ENCODE results near the gene MDK.

MDK gene

GRCh38 chr11:46402957-46403902 is 21.8 kb downstream of the MDK start:
- no peak for DNase-seq (ENCODE audit: low spot score)

DNA sequence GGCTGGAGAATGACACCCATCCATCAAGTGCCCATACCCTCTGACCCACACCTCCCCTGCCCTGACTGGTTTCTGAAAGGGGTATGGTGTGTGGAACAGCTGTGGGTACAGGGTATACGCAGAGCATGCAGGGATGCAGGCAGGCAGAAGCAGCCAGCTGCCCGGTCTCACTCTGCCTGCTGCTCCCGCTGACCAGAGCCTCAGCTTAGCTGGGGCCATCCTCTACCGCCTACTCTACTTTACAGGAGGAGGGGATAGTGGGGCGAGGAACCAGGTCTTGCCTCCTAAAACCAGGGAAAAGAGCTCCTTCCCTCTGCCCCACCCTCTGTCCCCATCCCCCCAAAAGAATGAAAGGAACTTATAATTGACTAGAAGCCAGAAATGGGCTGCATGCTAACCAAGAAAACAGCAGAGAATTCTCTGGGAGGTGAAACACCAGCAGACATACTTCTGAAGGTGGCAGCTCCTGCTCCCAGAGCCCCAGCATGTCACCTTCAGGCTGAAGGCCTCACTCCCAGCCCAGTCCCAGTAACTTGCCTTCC is 23.1 kb downstream of the MDK start:
- DNase-seq (ENCODE audit: low spot score), result no peak

DNA sequence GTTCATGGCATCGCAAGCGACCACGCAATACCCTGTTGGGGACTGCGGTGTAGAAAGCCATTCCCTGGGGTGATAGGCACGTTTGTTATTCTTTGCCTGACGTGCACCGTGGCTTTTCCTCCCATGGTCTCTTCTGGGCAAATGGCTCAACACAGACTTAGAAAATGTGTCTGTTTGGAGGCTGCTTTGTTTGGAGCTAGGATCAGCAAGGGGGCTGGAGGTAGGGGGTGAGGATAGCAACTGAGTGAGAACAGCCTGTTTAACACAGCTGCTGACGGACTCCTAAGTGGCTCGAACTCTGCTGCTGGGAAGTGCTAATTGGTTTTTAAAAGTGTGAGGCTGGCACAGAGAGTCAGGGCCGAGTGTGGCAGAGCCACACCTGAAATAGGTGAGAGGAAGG is 26.2 kb downstream of the MDK start:
- DNase-seq (ENCODE audit: low spot score), result no peak

DNA sequence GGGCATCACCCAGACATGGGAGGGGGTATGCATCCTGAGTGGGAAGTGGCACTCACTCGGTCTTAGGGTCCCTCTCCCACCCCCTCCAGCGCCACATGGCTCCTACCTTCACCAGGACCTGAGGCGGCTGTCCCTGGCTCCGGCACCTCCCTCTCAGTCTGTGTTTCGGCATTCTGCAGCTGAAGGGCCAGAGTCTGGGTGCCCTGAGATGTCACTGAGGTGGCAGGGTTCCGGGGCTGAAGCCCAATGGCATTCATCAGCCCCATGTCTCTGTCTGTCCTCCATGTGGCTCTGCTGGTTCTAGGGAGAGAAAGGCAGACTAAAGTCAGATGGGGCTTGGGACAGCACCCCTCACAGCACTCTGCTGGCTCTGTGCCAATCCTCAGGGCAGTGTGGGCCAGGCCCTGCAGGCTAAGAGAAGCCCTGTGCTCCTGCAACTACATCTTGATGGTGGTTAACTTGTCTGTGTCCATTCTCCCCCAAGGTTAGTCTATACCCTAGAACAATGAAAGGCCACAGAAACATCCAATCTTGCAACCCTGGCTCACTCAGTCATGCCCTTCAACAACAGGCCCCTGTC is 27.0 kb downstream of the MDK start:
- DNase-seq (ENCODE audit: low spot score), result no peak

DNA sequence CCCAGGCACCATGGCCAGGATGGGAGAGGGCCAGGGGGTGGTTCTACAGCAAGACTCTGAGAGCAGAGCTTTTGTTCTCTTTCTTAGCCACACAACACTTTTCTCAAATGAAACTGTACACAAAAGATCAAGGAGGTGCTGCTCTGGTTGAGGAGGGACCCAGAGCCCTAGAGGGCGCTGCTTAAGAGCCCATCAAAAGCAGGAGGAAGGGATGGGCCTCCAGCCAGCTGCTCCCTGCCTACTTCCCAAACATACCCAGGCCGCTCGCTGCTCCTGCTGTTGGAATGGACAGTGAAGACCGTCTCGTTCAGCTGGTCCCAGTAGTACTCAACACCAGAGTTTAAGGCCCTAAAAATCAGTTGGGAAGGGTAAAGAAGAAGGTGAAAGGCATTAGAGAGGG is 28.6 kb downstream of the MDK start:
- no peak for DNase-seq (ENCODE audit: low spot score)

DNA sequence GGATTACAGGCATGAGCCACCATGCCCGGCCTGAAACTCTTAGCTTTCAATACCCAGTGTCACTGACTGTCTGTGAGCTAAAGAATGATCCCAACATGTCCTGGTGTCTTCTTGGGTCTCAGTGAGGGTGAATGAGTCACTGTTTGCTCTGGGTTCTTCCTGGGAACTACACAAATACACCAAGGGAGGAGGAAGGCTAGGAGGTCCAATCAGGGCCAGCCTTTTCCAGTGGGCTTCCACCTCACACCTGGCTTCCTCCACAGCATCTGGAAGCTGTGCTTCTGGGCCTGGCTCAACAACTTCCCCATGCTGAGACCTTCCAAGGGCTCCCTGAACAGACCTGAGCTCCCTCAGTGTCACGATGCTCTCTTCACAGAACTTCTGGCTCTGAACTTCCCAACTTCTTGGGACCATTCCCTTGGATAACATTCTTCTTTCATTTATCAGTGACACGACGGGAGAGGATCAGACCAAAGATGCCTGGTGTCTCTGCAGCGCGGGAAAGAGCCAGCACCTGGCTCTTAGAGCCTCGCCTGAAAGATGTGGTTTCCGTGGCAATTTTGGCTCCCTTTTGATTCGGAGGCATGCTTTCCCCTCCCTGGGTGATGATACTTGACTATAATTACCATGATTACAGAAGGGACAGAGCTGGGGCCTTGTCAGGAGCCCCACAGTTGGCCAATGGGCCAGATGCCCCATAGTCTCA is 32.4 kb downstream of the MDK start:
- DNase-seq (ENCODE audit: low spot score), result no peak

DNA sequence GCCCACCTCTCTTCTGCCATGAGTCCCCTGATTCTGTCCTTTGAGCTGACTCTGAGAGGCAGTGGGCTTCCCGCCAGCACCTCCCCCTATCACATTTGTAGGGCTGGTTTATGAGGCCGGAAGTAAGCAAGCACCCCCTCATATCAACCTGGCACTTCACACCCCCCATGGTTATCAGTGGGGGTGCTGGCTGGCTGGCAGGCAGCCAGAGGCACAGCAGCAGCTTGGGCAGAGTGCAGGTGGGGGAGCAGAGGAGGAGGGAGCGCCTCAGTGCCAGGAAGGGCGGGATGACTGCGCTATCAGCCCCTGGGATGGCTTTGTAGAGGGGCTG is 33.0 kb downstream of the MDK start:
- DNase-seq (ENCODE audit: low spot score), result no peak

- DNase-seq (ENCODE audit: low spot score), result no peak
Observed at GRCh38 chr11:46414879-46415278, 33.4 kb downstream of the MDK start.

- DNase-seq (ENCODE audit: low spot score), result no peak
Observed at GRCh38 chr11:46417711-46418110, 36.2 kb downstream of the MDK start.

- no peak for DNase-seq (ENCODE audit: low spot score)
Observed at GRCh38 chr11:46418751-46419150, 37.3 kb downstream of the MDK start.

DNA sequence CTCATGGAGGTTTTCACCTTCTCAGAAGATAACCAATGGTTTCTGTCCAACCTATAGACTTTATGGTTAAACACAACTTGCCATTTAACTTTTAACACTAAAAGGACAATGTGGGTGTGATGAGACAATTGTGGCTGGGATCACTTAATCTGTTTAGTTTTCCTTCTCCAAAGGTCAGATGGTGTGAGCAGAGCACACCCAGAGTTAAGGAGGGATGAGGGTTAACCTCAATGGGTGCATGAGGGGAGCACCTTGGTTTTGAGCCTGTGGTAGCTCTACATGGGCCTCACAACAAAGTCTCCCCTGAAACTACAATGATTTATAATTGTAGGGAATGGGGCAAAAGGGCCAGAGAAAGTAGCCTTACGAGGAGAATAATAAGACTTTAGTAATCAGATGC is 39.0 kb downstream of the MDK start:
- no peak for DNase-seq (ENCODE audit: low spot score)

- DNase-seq (ENCODE audit: low spot score), result no peak
Observed at GRCh38 chr11:46421257-46421880, 39.9 kb downstream of the MDK start.

DNA sequence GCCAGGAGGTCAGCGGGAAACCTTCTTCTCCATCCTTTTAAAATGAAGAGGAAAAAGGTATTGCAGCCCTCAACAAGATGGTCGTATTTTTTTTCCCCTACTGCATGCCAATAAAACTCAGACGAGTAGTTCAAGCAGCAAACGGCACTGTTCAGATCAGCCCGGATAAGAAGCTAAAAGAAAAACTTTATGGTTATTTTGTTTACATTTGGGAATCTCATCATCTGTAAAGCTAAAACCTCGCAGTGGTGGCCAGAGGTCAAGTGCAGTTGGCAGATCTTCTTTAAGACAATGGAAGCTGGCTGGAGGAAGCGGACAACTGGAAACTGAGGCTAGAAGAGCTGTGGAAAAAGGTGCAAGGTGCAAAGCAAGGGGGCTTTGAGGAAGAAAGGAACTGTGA is 41.1 kb downstream of the MDK start:
- no peak for DNase-seq (ENCODE audit: low spot score)

- DNase-seq (ENCODE audit: low spot score), result no peak
Observed at GRCh38 chr11:46426233-46426991, 44.9 kb downstream of the MDK start.

- DNase-seq (ENCODE audit: low spot score), result no peak
Observed at GRCh38 chr11:46427364-46427763, 45.9 kb downstream of the MDK start.

DNA sequence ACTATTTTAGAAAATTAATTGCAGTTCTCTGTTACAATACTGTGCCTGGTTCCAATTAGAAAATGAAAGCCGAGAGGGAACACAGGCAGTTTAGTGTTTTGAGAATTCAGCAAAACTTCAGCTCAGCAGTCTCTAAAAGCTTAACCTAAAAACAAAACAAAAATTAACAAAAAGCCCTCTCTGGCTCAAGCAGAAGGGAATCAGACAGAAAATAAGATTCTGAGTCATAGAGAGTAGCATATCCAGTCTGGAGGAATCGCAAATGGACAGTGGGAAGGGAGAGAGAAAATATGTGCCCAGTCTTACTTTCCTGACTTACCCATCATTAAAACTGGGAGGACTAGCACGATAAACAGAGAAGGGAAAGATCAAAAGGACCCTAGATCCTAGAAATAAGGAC is 48.2 kb downstream of the MDK start:
- DNase-seq (ENCODE audit: low spot score), result no peak

DNA sequence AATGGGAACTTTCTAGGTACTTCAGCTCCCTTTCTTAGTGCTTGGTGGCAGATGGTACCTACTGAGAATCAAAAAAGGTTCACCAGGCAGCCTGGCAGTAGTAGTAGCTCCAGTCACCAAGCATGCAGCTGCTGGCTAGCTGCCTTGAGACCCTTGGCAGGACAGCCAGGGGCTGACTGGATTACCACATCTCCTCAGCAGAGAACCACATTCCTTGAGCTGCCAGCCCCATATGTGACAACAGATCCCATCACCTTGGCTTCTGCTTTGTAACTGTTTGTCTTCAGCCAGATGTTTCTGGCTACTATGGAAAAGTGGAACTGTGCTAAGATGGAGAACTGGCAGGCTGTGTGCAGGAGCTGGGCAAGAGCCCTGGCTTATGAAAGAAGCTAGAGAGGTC is 49.7 kb downstream of the MDK start:
- DNase-seq (ENCODE audit: low spot score), result no peak
